Measurements from ENCODE around the gene ENHO.

ENHO gene

GRCh38 chr9:34521406-34522045, 1.3 kb downstream of the ENHO start:
- no peak overlapping the region for H3K4me3 ChIP-seq (replicated peaks; ENCODE audit: low read depth, low read length)
- peaks cover 7% of the 10 kb centered on the region for H3K27me3 ChIP-seq (replicated peaks; ENCODE audit: control insufficient read depth, insufficient read depth, low read length)

GRCh38 chr9:34520505-34521385, 2.0 kb downstream of the ENHO start:
- TF ChIP-seq CTCF (IDR thresholded peaks at IDR 0.05; ENCODE audit: insufficient read depth, low read length, poor library complexity, severe bottlenecking), result no peak
- Histone ChIP-seq H3K27me3 (replicated peaks; ENCODE audit: control insufficient read depth, insufficient read depth, low read length) (peaks cover 7% of the 10 kb centered on the region), H3K36me3 (ENCODE audit: control insufficient read depth, insufficient read depth, low read length) (no peaks in the 10 kb centered on the region), H3K4me3 (replicated peaks; ENCODE audit: low read depth, low read length) (no peak overlapping the region)
- DNase-seq (ENCODE audit: extremely low read depth, insufficient read length), result no peak

More at GRCh38 chr9:34521406-34522045, 1.3 kb downstream of the ENHO start:
- DNase-seq (ENCODE audit: extremely low read depth, insufficient read length), result no peak
- no peaks in the 10 kb centered on the region for H3K36me3 ChIP-seq (ENCODE audit: control insufficient read depth, insufficient read depth, low read length)
- TF ChIP-seq CTCF (IDR thresholded peaks at IDR 0.05; ENCODE audit: insufficient read depth, low read length, poor library complexity, severe bottlenecking), result no peak

DNA sequence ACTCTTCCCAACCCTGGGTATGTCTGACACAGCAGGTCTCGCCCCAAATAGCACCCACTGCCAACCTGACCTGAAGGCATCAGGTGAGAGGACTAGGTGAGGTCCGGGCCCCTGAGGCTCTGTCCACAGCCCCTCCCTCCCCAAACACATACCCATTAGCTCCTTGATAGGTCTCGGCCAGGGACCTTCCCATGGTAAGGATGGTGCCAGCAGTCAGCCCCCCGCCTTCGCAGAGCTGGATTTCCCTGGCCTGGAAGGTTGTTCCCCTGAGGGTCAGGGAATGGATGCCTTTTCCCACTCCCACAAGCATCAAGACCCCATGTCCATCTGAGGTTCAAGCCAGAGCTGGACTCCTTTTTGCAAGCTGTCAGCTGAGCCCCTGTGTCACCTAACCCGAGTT, 2.7 kb downstream of the ENHO start:
- no peak for TF ChIP-seq CTCF (IDR thresholded peaks at IDR 0.05; ENCODE audit: insufficient read depth, low read length, poor library complexity, severe bottlenecking)
- no peaks in the 10 kb centered on the region for H3K36me3 ChIP-seq (ENCODE audit: control insufficient read depth, insufficient read depth, low read length)

GRCh38 chr9:34519321-34520020, 3.3 kb downstream of the ENHO start:
- H3K36me3 ChIP-seq (ENCODE audit: control insufficient read depth, insufficient read depth, low read length), result no peaks in the 10 kb centered on the region
- peaks cover 7% of the 10 kb centered on the region for H3K27me3 ChIP-seq (replicated peaks; ENCODE audit: control insufficient read depth, insufficient read depth, low read length)
- no peak for DNase-seq (ENCODE audit: extremely low read depth, insufficient read length)
- peak; percentile 5 for TF ChIP-seq CTCF (IDR thresholded peaks at IDR 0.05; ENCODE audit: insufficient read depth, low read length, poor library complexity, severe bottlenecking)
- H3K4me3 ChIP-seq (replicated peaks; ENCODE audit: low read depth, low read length), result no peak overlapping the region

More for the DNA sequence above, 2.7 kb downstream of the ENHO start:
- no peak for DNase-seq (ENCODE audit: extremely low read depth, insufficient read length)
- H3K27me3 ChIP-seq (replicated peaks; ENCODE audit: control insufficient read depth, insufficient read depth, low read length), result peaks cover 7% of the 10 kb centered on the region
- no peak overlapping the region for H3K4me3 ChIP-seq (replicated peaks; ENCODE audit: low read depth, low read length)

DNA sequence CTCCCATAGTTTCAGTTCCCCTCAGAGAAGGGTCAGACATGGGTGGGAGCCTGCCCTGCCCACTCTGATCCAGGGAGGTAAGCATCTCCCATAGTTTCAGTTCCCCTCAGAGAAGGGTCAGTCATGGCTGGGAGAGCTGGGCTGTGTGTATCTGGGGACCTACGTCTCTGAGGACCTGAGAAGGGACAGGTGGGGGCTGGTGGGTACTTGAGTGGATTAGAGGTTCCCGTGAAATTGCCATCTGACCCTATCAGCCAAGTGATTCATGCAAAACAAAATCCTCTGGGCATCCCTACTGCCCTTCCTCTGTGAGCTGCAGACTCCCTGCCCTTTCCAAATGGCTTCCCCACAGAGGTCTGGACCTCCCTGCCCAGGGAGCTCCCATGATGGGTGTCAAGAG, 3.9 kb downstream of the ENHO start:
- H3K4me3 ChIP-seq (replicated peaks; ENCODE audit: low read depth, low read length), result no peak overlapping the region
- no peak for DNase-seq (ENCODE audit: extremely low read depth, insufficient read length)
- H3K36me3 ChIP-seq (ENCODE audit: control insufficient read depth, insufficient read depth, low read length), result no peaks in the 10 kb centered on the region
- no peak for TF ChIP-seq CTCF (IDR thresholded peaks at IDR 0.05; ENCODE audit: insufficient read depth, low read length, poor library complexity, severe bottlenecking)
- H3K27me3 ChIP-seq (replicated peaks; ENCODE audit: control insufficient read depth, insufficient read depth, low read length), result peaks cover 7% of the 10 kb centered on the region

Data from GM06990 (cell line).